Central memory CD4-positive, alpha-beta T cell (primary cell): Measurements from ENCODE around the gene SLC51A.

Experiments used
- DNase-seq: peaks from one replicate; pipeline ENCODE4 v3.0.0; 2022

SLC51A gene

GRCh38 chr3:196217307-196218154 lies 1.2 kb downstream of the SLC51A start:
- DNase-seq: no peak

- DNase-seq: no peak
Measured at GRCh38 chr3:196218155-196218712, 1.9 kb downstream of the SLC51A start.

GRCh38 chr3:196219194-196219969 lies 3.0 kb downstream of the SLC51A start:
- peak; percentile 74 for DNase-seq

GRCh38 chr3:196219970-196220311 lies 3.6 kb downstream of the SLC51A start:
- no peak for DNase-seq

GRCh38 chr3:196220587-196220986 lies 4.3 kb downstream of the SLC51A start:
- no peak for DNase-seq

GRCh38 chr3:196220991-196221390 lies 4.7 kb downstream of the SLC51A start:
- no peak for DNase-seq

- no peak for DNase-seq
Measured at GRCh38 chr3:196222876-196223595, 6.7 kb downstream of the SLC51A start.

- DNase-seq: no peak
Measured at GRCh38 chr3:196225086-196225485, 8.8 kb downstream of the SLC51A start.

GRCh38 chr3:196225763-196226364 lies 9.5 kb downstream of the SLC51A start:
- DNase-seq: no peak

- DNase-seq: no peak
Measured at GRCh38 chr3:196227121-196227561, 10.8 kb downstream of the SLC51A start.

- no peak for DNase-seq
Measured at GRCh38 chr3:196227629-196228493, 11.5 kb downstream of the SLC51A start.

GRCh38 chr3:196232154-196232881 lies 16.0 kb downstream of the SLC51A start:
- DNase-seq: no peak

GRCh38 chr3:196232882-196233251 lies 16.5 kb downstream of the SLC51A start:
- DNase-seq: no peak

- no peak for DNase-seq
Measured at GRCh38 chr3:196235452-196236122, 19.3 kb downstream of the SLC51A start.

- no peak for DNase-seq
Measured at GRCh38 chr3:196236223-196236622, 19.9 kb downstream of the SLC51A start.

GRCh38 chr3:196237203-196237602 lies 20.9 kb downstream of the SLC51A start:
- no peak for DNase-seq

- DNase-seq: no peak
Measured at GRCh38 chr3:196238612-196239560, 22.6 kb downstream of the SLC51A start.

- no peak for DNase-seq
Measured at GRCh38 chr3:196240424-196240823, 24.1 kb downstream of the SLC51A start.

- no peak for DNase-seq
Measured at GRCh38 chr3:196241704-196242103, 25.4 kb downstream of the SLC51A start.
